Hepatocyte (in vitro differentiated cells): ENCODE data around the gene SPAG4. TPM values are rescaled to one million over a fixed set of nuclear protein-coding genes. Genes with fewer than 3 reads are reported as not detected.

Source experiments
- DNase-seq: peaks from one replicate; pipeline ENCODE4 v3.0.0-alpha.2; 2016; ENCODE audit warnings: low spot score
- H2AFZ ChIP-seq: fragments of 200-600 bp; sonication (generic); 2 replicates; pipeline ENCODE4 v1.6.0; 2016; ENCODE audit warnings: antibody characterized with exemption, mild to moderate bottlenecking
- H3K27ac ChIP-seq: fragments of 200-600 bp; sonication (generic); 2 replicates; pipeline ENCODE4 v1.5.1; 2016; ENCODE audit warnings: mild to moderate bottlenecking
- H3K27me3 ChIP-seq: fragments of 200-600 bp; sonication (generic); 2 replicates; pipeline ENCODE4 v1.6.1; 2016
- H3K36me3 ChIP-seq: fragments of 200-600 bp; sonication (generic); replicated peaks from 2 replicates; pipeline ENCODE4 v1.5.1; 2016; ENCODE audit warnings: low read depth; ENCODE audit not compliant: insufficient read depth
- H3K4me1 ChIP-seq: fragments of 200-600 bp; sonication (generic); 2 replicates; pipeline ENCODE4 v1.5.1; 2016; ENCODE audit warnings: mild to moderate bottlenecking, moderate library complexity; ENCODE audit not compliant: insufficient read depth
- H3K4me2 ChIP-seq: fragments of 200-600 bp; sonication (generic); 2 replicates; pipeline ENCODE4 v1.6.0; 2016
- H3K4me3 ChIP-seq: fragments of 200-600 bp; sonication (generic); 2 replicates; pipeline ENCODE4 v1.5.1; 2016; ENCODE audit warnings: mild to moderate bottlenecking
- H3K79me2 ChIP-seq: fragments of 200-600 bp; sonication (generic); 2 replicates; pipeline ENCODE4 v1.6.0; 2017; ENCODE audit warnings: mild to moderate bottlenecking
- H3K9me2 ChIP-seq: fragments of 200-600 bp; sonication (generic); replicated peaks from 2 replicates; pipeline ENCODE4 v1.6.0; 2017; ENCODE audit warnings: mild to moderate bottlenecking; ENCODE audit not compliant: insufficient read depth
- H3K9me3 ChIP-seq: fragments of 200-600 bp; sonication (generic); 2 replicates; pipeline ENCODE4 v1.5.1; 2016; ENCODE audit warnings: low read depth, mild to moderate bottlenecking
- H4K20me1 ChIP-seq: fragments of 200-600 bp; sonication (generic); 2 replicates; pipeline ENCODE4 v1.6.0; 2016; ENCODE audit warnings: mild to moderate bottlenecking; ENCODE audit not compliant: insufficient read depth, poor library complexity, severe bottlenecking
- CTCF ChIP-seq: fragments of 200-600 bp; sonication (generic); IDR thresholded peaks from 2 replicates; pipeline ENCODE4 v1.5.1; 2016; ENCODE audit warnings: antibody characterized with exemption, mild to moderate bottlenecking; ENCODE audit not compliant: poor library complexity
- EZH2 ChIP-seq: fragments of 200-600 bp; sonication (generic); IDR thresholded peaks from 2 replicates; pipeline ENCODE4 v1.6.1; 2016; ENCODE audit warnings: antibody characterized with exemption, mild to moderate bottlenecking, borderline replicate concordance
- EZH2phosphoT487 ChIP-seq: fragments of 200-600 bp; sonication (generic); IDR thresholded peaks from one replicate; pipeline ENCODE4 v1.6.1; 2018; ENCODE audit warnings: antibody characterized with exemption, mild to moderate bottlenecking, low read depth, moderate library complexity; ENCODE audit not compliant: unreplicated experiment, severe bottlenecking
- WGBS: methylation state at CpG from one replicate; pipeline ENCODE4 v1.1.6; 2016; ENCODE audit warnings: low lambda C conversion rate; ENCODE audit errors: missing lambda C conversion rate; 5-methylcytosine and 5-hydroxymethylcytosine counted together
- polyA plus RNA-seq: library from polyadenylated mRNA; unstranded; fragments of >200 nt; fragmentation: Nextera tagmentation; extraction: Ambion mirVana; gene quantifications from 2 replicates; pipeline ENCODE4 v1.2.1, GENCODE V29; 2016
- total RNA-seq: library from RNA; depleted of rRNA; stranded (reverse); fragments of >200 nt; gene quantifications from 2 replicates; pipeline ENCODE4 v1.2.3, GENCODE V29; 2014

The SPAG4 gene
- total and polyA plus RNA-seq, 2 experiments from 2014 or later = 6.6 to 7.9 TPM

GRCh38 chr20:35579196-35579595, 36.4 kb upstream of the SPAG4 start:
- no peaks in the 10 kb centered on the region for H4K20me1 ChIP-seq
- 97% methylated on average over 6 of the region's 6 CpGs for WGBS
- no peak overlapping the region for H3K27ac ChIP-seq
- H3K4me3 ChIP-seq = no peak overlapping the region
- no peaks in the 10 kb centered on the region for H3K79me2 ChIP-seq
- H3K36me3 ChIP-seq = no peaks in the 10 kb centered on the region
- no peaks in the 10 kb centered on the region for H3K27me3 ChIP-seq
- H3K9me3 ChIP-seq = no peaks in the 10 kb centered on the region
- peaks cover 3% of the 10 kb centered on the region for H3K4me1 ChIP-seq
- TF ChIP-seq EZH2phosphoT487 = no peak
- TF ChIP-seq CTCF = no peak
- TF ChIP-seq EZH2 = no peak
- H3K4me2 ChIP-seq = no peak overlapping the region
- no peaks in the 10 kb centered on the region for H3K9me2 ChIP-seq
- no peak overlapping the region for H2AFZ ChIP-seq
- no peak for DNase-seq

- no peaks in the 10 kb centered on the region for H3K9me2 ChIP-seq
- DNase-seq = no peak
- no peak for TF ChIP-seq EZH2
- no peak for TF ChIP-seq EZH2phosphoT487
- no peak for TF ChIP-seq CTCF
- no peaks in the 10 kb centered on the region for H3K4me1 ChIP-seq
- H3K27ac ChIP-seq = no peak overlapping the region
- WGBS = 89% methylated on average over 7 of the region's 7 CpGs
- H3K36me3 ChIP-seq = no peaks in the 10 kb centered on the region
- no peak overlapping the region for H3K4me2 ChIP-seq
- H4K20me1 ChIP-seq = no peaks in the 10 kb centered on the region
- no peaks in the 10 kb centered on the region for H3K79me2 ChIP-seq
- no peak overlapping the region for H2AFZ ChIP-seq
- H3K4me3 ChIP-seq = no peak overlapping the region
- H3K27me3 ChIP-seq = no peaks in the 10 kb centered on the region
- no peaks in the 10 kb centered on the region for H3K9me3 ChIP-seq
Observed at GRCh38 chr20:35582131-35582530, 33.5 kb upstream of the SPAG4 start.

GRCh38 chr20:35582741-35583404, 32.8 kb upstream of the SPAG4 start:
- WGBS = 85% methylated on average over 12 of the region's 12 CpGs
- Histone ChIP-seq H3K9me3 (no peaks in the 10 kb centered on the region), H4K20me1 (no peaks in the 10 kb centered on the region), H3K4me3 (no peak overlapping the region), H3K27me3 (no peaks in the 10 kb centered on the region), H3K4me1 (no peaks in the 10 kb centered on the region), H3K4me2 (no peak overlapping the region), H2AFZ (no peak overlapping the region), H3K79me2 (no peaks in the 10 kb centered on the region), H3K27ac (no peak overlapping the region), H3K36me3 (no peaks in the 10 kb centered on the region), H3K9me2 (no peaks in the 10 kb centered on the region)
- TF ChIP-seq CTCF (no peak), EZH2 (no peak), EZH2phosphoT487 (no peak)
- no peak for DNase-seq
